Stimulated activated naive CD8-positive, alpha-beta T cell treated with anti-CD3 and anti-CD28 coated beads, Interleukin-15, Interleukin-2, amounts not matched to agents 100 U/mL and 50 U/mL, for 24 hours (primary cell): ENCODE results near the gene TERT.
A peak's percentile ranks its signal among the peaks of the same experiment; 100 is the strongest.
"Not testable (repeated sequence)": the region's sequence is repeated elsewhere in the genome, so short reads cannot be mapped to it uniquely, and the experiment has no call there.

Experiments
- ATAC-seq: fragments of 150-1000 bp; cut with Tn5 transposase; one replicate; pipeline ENCODE4 v1.10.0; 2021
- DNase-seq: peaks from one replicate; pipeline ENCODE4 v3.0.0; 2021

Gene TERT

GRCh38 chr5:1294206-1294834 lies 548 bp downstream of the TERT start:
- ATAC-seq, result peak; percentile 7
- DNase-seq, result peak; percentile 36

GRCh38 chr5:1293416-1294205 lies 1.3 kb downstream of the TERT start:
- DNase-seq (no peak), ATAC-seq (no peak)

- DNase-seq (no peak), ATAC-seq (no peak)
Measured at GRCh38 chr5:1292846-1293415, 1.9 kb downstream of the TERT start.

- no peak for DNase-seq
Measured at GRCh38 chr5:1292139-1292538, 2.7 kb downstream of the TERT start.

GRCh38 chr5:1291611-1292080 lies 3.2 kb downstream of the TERT start:
- ATAC-seq (no peak), DNase-seq (no peak)

More at GRCh38 chr5:1292139-1292538, 2.7 kb downstream of the TERT start:
- no peak for ATAC-seq

- ATAC-seq, DNase-seq: not testable (repeated sequence)
Measured at GRCh38 chr5:1290956-1291355, 3.9 kb downstream of the TERT start.

- DNase-seq, ATAC-seq: not testable (repeated sequence)
Measured at GRCh38 chr5:1289559-1289958, 5.3 kb downstream of the TERT start.

GRCh38 chr5:1288439-1289335 lies 6.2 kb downstream of the TERT start:
- ATAC-seq (no peak), DNase-seq (no peak)

- DNase-seq (no peak), ATAC-seq (no peak)
Measured at GRCh38 chr5:1285883-1286291, 9.0 kb downstream of the TERT start.

GRCh38 chr5:1285141-1285540 lies 9.7 kb downstream of the TERT start:
- no peak for ATAC-seq
- DNase-seq, result no peak

- ATAC-seq, DNase-seq: not testable (repeated sequence)
Measured at GRCh38 chr5:1284336-1284970, 10.4 kb downstream of the TERT start.

- not testable (repeated sequence) for ATAC-seq, DNase-seq
Measured at GRCh38 chr5:1283729-1284041, 11.2 kb downstream of the TERT start.

- DNase-seq, ATAC-seq: not testable (repeated sequence)
Measured at GRCh38 chr5:1282993-1283728, 11.7 kb downstream of the TERT start.

GRCh38 chr5:1282131-1282992 lies 12.5 kb downstream of the TERT start:
- DNase-seq (no peak), ATAC-seq (no peak)

- DNase-seq (no peak), ATAC-seq (no peak)
Measured at GRCh38 chr5:1281038-1281882, 13.6 kb downstream of the TERT start.

GRCh38 chr5:1280177-1281037 lies 14.5 kb downstream of the TERT start:
- no peak for ATAC-seq
- DNase-seq, result no peak

- DNase-seq, result no peak
- no peak for ATAC-seq
Measured at GRCh38 chr5:1279443-1280151, 15.3 kb downstream of the TERT start.
